Measurements from ENCODE around the gene TNNT3. TPM values are rescaled to one million over a fixed set of nuclear protein-coding genes. Genes with fewer than 3 reads are reported as not detected.

The TNNT3 gene
- total RNA-seq, 4 donors from 2014 or later, result 4.6 to 21.3 (median 14.4) TPM

DNA sequence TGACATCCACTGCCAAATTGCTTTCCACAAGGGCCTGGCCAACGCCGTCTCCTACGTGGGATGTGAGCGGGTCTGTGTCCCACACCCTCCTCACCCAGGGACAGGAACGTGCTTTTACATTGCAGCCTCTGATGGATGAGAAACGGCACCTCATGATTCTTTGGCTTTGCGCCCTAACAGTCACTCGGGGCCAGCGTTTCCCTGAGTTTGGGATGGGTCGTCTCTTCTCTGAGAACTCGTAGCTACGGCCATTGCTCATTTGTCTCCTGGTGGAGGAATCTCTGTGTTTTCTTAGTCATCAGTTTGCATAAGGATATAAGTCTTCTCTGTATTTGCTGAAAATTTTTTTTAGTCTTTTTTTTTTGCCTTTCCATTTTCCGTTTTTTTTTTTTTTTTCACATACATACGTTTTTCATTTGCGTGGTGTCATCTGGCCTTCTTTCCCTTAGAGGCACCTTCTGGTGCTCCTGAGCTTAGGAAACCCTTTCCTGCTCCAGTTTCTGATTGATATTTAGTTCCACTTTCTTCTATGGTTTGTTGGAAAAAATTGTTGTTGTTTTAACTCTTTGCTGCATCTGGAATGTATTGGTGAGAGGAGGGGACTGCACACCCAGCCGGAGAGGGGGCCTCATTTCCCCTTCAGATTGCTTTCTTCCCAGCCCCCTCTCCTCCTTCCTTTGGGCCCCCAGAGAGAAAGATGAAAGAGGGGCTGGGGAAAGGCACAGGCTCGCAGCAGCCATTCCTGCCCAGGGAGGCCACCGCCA is 12.0 kb downstream of the TNNT3 start:
- TF ChIP-seq, protein P1, sequence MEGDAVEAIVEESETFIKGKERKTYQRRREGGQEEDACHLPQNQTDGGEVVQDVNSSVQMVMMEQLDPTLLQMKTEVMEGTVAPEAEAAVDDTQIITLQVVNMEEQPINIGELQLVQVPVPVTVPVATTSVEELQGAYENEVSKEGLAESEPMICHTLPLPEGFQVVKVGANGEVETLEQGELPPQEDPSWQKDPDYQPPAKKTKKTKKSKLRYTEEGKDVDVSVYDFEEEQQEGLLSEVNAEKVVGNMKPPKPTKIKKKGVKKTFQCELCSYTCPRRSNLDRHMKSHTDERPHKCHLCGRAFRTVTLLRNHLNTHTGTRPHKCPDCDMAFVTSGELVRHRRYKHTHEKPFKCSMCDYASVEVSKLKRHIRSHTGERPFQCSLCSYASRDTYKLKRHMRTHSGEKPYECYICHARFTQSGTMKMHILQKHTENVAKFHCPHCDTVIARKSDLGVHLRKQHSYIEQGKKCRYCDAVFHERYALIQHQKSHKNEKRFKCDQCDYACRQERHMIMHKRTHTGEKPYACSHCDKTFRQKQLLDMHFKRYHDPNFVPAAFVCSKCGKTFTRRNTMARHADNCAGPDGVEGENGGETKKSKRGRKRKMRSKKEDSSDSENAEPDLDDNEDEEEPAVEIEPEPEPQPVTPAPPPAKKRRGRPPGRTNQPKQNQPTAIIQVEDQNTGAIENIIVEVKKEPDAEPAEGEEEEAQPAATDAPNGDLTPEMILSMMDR (IDR thresholded peaks at IDR 0.05), result no peak
- ATAC-seq (ENCODE audit: low FRiP score), result peak; percentile 7
- DNase-seq (ENCODE audit: low spot score), result no peak

DNA sequence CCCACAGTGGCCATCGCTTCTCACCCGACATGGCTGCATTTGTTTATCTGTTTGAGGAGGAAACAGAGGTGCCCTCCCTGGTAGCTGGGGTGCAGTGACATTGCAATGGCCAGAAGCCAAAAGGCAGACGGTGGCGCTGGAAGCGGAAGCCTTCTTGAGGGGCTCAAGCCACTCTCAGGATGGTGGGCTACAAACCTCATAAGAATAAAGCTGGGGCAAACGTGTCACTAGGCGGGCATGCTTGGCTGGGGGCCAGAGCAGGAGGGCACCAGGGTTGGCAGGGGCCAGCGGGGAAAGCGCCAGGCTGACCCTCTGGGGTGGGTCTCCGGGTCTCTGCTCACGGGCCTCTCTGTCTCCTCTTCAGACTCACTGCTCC is 12.6 kb downstream of the TNNT3 start:
- ATAC-seq (ENCODE audit: low FRiP score), result no peak
- TF ChIP-seq, protein P1 (IDR thresholded peaks at IDR 0.05), result no peak
- no peak for DNase-seq (ENCODE audit: low spot score)

DNA sequence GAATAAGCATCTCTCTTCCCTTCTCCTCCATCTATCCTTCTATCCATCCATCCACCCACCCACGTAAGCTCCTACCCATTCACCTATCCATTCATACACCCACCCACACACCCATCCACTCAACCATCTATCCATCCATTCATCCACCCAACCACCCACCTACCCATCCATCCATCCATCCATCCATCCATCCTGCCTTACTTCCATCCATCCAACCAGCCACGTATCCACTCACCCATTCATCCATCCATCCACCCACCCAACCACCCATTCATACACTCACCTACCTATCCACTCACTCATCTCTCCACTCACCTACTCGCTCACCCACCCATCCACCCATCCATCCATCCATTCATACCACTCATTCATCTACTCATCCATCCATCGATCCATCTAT is 13.2 kb downstream of the TNNT3 start:
- TF ChIP-seq, protein P1 (IDR thresholded peaks at IDR 0.05), result no peak
- ATAC-seq (ENCODE audit: low FRiP score), result no peak
- no peak for DNase-seq (ENCODE audit: low spot score)

DNA sequence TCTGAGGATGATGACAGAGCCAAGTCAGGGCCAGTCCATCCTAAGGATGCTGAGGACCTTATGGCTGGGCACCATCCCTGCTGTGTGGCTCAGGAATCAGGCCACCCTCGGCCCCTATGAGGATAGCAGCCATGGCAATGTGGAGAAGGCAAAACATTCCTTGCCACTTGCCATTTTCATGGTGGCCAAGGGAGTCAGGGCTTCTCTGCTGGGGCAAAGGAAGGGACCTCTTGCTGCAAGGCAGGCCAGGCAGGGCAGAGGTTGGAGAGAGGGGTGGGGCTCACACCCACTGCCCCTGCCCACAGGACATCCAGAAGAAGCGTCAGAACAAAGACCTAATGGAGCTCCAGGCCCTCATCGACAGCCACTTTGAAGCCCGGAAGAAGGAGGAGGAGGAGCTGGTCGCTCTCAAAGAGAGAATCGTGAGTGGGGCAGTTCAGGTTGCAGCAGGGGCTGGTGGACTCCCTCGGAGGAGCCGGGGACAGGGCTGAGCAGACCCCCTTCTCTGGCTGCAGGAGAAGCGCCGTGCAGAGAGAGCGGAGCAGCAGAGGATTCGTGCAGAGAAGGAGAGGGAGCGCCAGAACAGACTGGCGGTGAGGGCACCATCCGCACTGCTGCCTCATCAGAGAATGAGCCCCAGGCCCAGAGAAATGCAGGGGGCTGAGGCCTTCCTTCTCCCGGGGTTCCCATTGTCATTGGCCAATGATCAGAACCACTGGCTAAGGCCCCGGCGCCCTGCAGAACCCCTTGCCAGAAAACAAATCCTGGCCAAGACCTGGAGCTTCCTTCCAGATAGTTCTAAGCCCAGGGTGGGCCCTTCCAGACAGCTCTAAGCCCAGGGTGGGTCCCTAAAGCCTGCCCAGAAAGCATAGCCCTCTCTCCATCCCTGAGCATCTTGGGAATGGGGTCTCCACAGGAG is 14.2 kb downstream of the TNNT3 start:
- ATAC-seq (ENCODE audit: low FRiP score) (no peak), DNase-seq (ENCODE audit: low spot score) (no peak)
- TF ChIP-seq, protein P1 (IDR thresholded peaks at IDR 0.05), result no peak

DNA sequence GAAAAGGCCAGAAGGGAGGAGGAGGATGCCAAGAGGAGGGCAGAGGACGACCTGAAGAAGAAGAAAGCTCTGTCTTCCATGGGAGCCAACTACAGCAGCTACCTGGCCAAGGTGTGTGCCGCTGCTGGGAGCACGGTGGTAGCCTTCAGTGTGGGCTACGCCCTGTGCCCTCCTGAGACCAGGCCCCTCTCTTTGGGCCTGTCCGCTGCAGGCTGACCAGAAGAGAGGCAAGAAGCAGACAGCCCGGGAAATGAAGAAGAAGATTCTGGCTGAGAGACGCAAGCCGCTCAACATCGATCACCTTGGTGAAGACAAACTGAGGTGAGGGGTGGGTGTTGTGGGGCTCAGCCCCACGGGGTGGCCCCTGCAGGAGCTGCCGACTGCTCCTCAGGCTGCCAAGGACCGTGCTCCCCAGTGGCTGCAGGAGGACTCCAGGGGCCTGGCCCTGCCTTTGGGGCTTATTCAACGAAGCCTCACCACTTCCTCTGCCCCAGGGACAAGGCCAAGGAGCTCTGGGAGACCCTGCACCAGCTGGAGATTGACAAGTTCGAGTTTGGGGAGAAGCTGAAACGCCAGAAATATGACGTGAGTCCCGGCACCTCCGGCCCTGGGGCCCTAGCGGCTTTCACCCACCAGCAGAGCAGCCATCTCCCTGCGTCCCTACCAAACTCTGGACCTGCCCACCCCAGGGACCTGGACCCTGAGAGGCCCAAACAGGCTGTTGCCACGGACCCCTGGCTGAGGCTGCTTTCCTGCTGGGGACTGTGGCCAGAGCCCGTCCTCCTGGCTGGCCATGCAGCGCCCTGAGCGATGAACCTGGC is 15.0 kb downstream of the TNNT3 start:
- ATAC-seq (ENCODE audit: low FRiP score) (no peak), DNase-seq (ENCODE audit: low spot score) (no peak)
- TF ChIP-seq, protein P1 (IDR thresholded peaks at IDR 0.05), result no peak

DNA sequence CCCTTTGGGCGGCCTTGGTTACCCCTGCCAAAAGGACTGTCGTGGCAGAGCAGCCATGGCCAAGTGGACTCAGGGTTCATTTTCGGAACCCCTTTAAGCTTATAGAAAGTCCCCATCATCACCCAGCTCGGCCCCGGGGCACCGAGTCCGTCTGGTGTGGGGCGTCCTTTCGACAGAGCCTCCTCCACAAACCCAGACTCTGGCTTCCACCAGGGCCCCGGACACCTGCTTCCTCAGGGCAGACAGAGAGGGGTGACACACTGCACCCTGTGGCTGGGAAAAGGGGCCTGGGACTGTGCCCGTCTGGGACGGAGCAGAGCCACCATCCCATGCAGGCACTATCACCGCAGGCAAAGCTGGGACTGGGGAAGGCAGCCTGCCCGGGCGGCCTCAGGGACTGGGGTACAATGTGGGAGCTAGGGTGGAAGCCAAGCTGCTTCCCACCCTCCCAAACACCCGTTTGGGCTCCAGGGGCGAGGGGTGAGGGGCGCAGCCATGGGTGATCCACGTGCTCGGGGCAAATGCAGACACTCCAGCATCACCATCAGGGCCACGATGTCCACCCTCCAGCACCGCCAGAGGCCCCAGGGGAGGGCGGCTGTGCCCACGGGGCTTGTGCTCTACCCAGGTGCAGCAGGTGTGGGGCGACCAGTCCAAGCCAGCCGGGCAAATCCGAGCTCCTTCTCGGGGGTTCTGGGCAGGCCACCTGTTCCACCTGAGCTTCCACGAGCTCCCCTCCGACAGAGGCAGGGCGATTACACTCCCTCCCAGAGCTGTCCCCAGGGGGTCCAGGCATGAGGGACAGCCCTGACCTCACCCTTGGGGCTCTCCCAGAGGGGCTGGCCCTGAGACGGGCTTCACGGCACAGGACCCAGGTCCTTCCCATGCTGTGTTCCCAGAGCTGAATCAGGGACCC is 15.9 kb downstream of the TNNT3 start:
- no peak for DNase-seq (ENCODE audit: low spot score)
- TF ChIP-seq, protein P1 (IDR thresholded peaks at IDR 0.05), result no peak
- no peak for ATAC-seq (ENCODE audit: low FRiP score)

All from omental fat pad (tissue), 4 donors.